Mucosa of descending colon (tissue), 3 donors: ENCODE results near the gene CC2D1A. TPM values are rescaled to one million over a fixed set of nuclear protein-coding genes. Genes with fewer than 3 reads are reported as not detected.
A peak's percentile ranks its signal among the peaks of the same experiment; 100 is the strongest.

ENCODE experiments used
- ATAC-seq: fragments of 200-7000 bp; cut with Tn5 transposase; one replicate; pipeline ENCODE4 v1.9.1; 2020; ENCODE audit warnings: mild to moderate bottlenecking, moderate library complexity
- DNase-seq, 3 donors: peaks; one replicate each; pipeline ENCODE4 v3.0.0-alpha.2; 2020
- H3K36me3 ChIP-seq: fragments of 200-600 bp; one replicate; pipeline ENCODE4 v1.8.0; 2021; ENCODE audit warnings: low read depth, mild to moderate bottlenecking
- H3K4me1 ChIP-seq: fragments of 200-600 bp; one replicate; pipeline ENCODE4 v1.8.0; 2021; ENCODE audit warnings: low read depth, mild to moderate bottlenecking
- H3K4me3 ChIP-seq: fragments of 200-600 bp; one replicate; pipeline ENCODE4 v1.8.0; 2021; ENCODE audit warnings: mild to moderate bottlenecking
- H3K9me3 ChIP-seq: fragments of 200-600 bp; one replicate; pipeline ENCODE4 v1.8.0; 2021; ENCODE audit warnings: mild to moderate bottlenecking
- intact Hi-C, 2 donors: fragments of 100-400 bp; cut with DNase I in 1 of 2; cut with micrococcal nuclease in 1 of 2; formaldehyde crosslinking; loops; one replicate each; pipeline versions ENCODE4 v1.11.0 to v1.11.1; 2022; cut with DNase I, micrococcal nuclease
- long read RNA-seq, 2 donors: library from polyadenylated mRNA; unstranded; transcript quantifications; one replicate each; pipeline ENCODE4 v2.0.0, GENCODE V29; 2019 to 2021
- total RNA-seq, 3 donors: library from RNA; stranded (reverse); fragmentation: NEBNext Ultra II Directional in 2 of 3; extraction: Animal tissue kit (Norgen Biotek cat#: 25700) in 2 of 3; gene quantifications; one replicate each; pipeline versions ENCODE4 v1.2.1 to v1.2.4, GENCODE V29; 2021 to 2023
- TF ChIP-seq, protein P1 (sequence below): fragments of 200-600 bp; IDR thresholded peaks from one replicate; pipeline ENCODE4 v1.8.0; 2022; ENCODE audit warnings: antibody characterized with exemption, mild to moderate bottlenecking
- donor health status: DM: no; HTN: no; CAD: no; lungs with moderate emphysema.
- donor health status: DM: no; HTN: no; CAD: no.
- donor health status: DM: no; HTN: yes; CAD: no.

The CC2D1A gene
- total RNA-seq: 100 to 1,000 TPM in 2 of 3 donors, 10 to 100 TPM in 1; 68.4 to 118 (median 101) TPM
- long read RNA-seq, donor 1, transcript CC2D1A-201 (29 exons, 3,581 nt): major isoform, 15 of 78 reads
- long read RNA-seq, donor 1, partial matches to known transcripts: 42 of 78 reads
- long read RNA-seq, donor 1, other reads (novel, unspliced or antisense): 19 of 78 reads
- long read RNA-seq, donor 2, partial matches to known transcripts: 7 of 17 reads
- long read RNA-seq, donor 2, other reads (novel, unspliced or antisense): 8 of 17 reads

DNA sequence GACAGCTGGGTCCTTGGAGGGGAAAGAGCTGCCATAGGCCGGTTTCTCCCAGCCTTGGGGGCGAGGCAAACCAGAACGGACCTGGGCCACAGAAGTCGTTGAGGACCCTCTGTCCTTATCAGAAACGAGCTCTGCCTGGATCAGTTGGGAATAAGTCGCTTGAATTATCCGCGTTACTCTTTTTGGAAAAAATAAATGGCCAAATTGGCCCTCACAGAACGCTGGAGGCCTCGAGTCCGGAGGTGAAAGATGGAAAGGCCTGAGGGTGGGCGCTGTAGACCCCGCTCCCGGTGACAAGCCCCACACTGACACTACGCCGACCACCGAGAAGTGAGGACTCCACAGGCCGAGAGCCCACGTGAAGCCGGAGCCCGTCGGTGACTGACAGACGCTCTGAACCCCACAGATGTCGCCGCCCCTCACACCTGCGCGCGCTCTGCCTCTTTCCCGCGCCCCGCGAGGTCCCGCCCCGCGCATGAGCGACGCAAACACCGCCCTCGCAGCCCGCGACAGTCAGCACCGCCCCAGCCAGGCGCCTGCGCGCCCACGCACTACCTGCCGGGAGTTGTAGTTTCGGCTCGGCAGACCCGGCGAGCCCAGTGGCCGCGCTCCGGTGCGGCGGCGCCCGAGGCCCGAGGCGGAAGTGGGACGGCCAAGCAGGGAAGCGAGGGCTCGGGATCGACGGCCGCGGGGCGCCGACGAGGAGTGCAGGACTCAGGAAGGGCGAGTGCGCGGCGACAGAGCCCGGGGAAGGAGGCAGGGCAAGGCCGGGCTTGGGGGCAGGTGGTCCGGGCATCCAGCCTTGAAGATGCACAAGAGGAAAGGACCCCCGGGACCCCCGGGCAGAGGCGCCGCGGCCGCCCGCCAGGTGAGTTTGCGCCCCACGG lies at the start of gene CC2D1A, which contains the start of gene BRME1:
Gene CC2D1A (plus strand): TSS at position 568 of the 887 bp plus-strand sequence. CDS start 241 bp downstream, at position 809.
Gene BRME1 (minus strand): TSS at position 484 of the 887 bp plus-strand sequence. CDS start 1,225 bp downstream, outside the sequence.
- Histone ChIP-seq H3K9me3 (no peaks in the 10 kb centered on the region), H3K36me3 (no peaks in the 10 kb centered on the region), H3K4me3 (peak within 1 kb of the TSS; percentile 87), H3K4me1 (peaks cover 34% of the 10 kb centered on the region)
- TF ChIP-seq, protein P1, sequence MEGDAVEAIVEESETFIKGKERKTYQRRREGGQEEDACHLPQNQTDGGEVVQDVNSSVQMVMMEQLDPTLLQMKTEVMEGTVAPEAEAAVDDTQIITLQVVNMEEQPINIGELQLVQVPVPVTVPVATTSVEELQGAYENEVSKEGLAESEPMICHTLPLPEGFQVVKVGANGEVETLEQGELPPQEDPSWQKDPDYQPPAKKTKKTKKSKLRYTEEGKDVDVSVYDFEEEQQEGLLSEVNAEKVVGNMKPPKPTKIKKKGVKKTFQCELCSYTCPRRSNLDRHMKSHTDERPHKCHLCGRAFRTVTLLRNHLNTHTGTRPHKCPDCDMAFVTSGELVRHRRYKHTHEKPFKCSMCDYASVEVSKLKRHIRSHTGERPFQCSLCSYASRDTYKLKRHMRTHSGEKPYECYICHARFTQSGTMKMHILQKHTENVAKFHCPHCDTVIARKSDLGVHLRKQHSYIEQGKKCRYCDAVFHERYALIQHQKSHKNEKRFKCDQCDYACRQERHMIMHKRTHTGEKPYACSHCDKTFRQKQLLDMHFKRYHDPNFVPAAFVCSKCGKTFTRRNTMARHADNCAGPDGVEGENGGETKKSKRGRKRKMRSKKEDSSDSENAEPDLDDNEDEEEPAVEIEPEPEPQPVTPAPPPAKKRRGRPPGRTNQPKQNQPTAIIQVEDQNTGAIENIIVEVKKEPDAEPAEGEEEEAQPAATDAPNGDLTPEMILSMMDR: no peak
- ATAC-seq: peak; percentile 96
- DNase-seq: peak; percentile 96 to 97 (median 97)
- intact Hi-C loops: no loop called here

GRCh38 chr19:13856497-13856896 lies 49.5 kb upstream of the CC2D1A start:
- peak; percentile 62 for ATAC-seq
- peak in 1 of 3 donors; percentile 65 for DNase-seq
- TF ChIP-seq, protein P1: no peak
- Histone ChIP-seq H3K36me3 (no peaks in the 10 kb centered on the region), H3K9me3 (no peaks in the 10 kb centered on the region), H3K4me1 (peaks cover 12% of the 10 kb centered on the region), H3K4me3 (no peak overlapping the region)
- intact Hi-C loops: no loop called here

DNA sequence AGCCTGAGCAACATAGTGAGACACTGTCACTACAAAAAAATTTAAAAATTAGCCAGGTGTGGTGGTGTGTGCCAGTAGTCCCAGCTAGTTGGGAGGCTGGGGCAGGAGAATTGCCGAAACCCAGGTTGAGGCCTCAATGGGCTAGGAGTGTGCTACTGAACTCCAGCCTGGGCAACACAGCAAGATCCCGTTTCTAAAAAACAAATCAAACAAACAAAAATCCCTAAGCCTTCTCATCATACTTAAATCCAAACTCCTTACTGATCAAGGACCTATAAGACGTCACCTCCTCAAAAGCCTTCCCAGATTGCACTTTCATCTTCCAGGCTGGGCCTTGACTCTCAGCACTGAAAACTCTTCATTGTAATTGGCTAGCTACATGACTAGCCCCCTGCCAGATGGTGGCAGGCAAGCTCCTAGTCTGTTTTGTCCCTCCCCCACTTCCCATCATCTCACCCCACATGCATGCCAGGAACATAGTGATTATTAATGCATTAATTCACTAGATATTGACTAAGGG lies 46.6 kb upstream of the CC2D1A start:
- no peaks in the 10 kb centered on the region for H3K9me3 ChIP-seq
- no peak overlapping the region for H3K4me3 ChIP-seq
- DNase-seq: no peak
- intact Hi-C loops: no loop called here
- ATAC-seq: no peak
- TF ChIP-seq, protein P1: no peak
- H3K4me1 ChIP-seq: peaks cover 14% of the 10 kb centered on the region
- H3K36me3 ChIP-seq: no peaks in the 10 kb centered on the region

DNA sequence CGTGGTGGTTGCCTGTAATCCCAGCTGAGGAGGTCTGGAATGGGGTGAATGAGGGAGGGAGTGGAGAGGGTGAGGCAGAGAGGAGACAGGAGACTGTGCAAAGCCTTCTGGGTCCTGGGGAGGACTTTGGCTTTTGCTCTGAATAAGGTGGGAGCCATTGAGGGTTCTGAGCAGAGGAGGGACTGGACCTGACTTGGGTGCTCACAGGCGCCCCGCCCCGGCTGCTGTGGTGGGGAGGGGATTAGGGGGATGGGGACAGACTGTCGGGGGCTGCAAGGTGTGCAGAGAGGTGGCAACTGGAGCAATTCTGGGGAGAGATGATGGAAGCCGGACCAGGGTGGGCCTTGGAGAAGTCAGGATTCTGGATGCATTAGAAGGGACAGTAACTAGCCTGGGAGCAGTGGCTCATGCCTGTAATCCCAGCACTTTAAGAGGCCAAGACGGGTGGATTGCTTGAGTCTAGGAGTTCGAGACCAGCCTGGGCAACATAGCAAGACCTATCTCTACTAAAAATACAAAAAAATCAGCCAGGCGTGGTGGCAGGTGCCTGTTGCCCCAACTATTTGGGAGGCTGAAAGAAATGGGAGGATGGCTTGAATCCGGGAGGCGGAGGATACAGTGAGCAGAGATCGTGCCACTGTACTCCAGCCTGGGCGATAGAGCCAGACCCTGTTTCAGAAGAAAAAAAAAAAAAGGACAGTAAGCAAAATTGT lies 45.2 kb upstream of the CC2D1A start:
- Histone ChIP-seq H3K4me1 (peaks cover 7% of the 10 kb centered on the region), H3K9me3 (no peaks in the 10 kb centered on the region), H3K36me3 (no peaks in the 10 kb centered on the region), H3K4me3 (no peak overlapping the region)
- no peak for DNase-seq
- TF ChIP-seq, protein P1: no peak
- intact Hi-C loops: loop anchor here (5.0 kb wide), 2 partner anchors 74 to 79 kb away; no protein-coding TSS in a partner anchor
- ATAC-seq: no peak

DNA sequence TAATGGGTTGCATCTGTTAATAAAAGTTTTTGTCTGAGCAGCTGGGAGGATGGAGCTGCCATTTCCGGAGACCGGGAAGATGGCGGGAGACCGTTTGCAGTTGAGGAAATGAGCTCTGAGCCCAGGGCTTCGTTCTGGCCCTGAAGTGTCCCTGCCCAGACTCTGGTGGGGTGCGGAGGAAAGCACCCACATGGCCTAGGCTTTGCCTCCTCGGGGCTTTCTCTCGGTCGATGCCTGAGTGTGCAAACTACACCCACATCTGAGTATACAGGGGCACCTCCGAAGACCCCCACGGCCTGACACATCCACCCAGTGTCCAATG lies 44.6 kb upstream of the CC2D1A start:
- Histone ChIP-seq H3K4me1 (peaks cover 10% of the 10 kb centered on the region), H3K4me3 (no peak overlapping the region), H3K36me3 (no peaks in the 10 kb centered on the region), H3K9me3 (no peaks in the 10 kb centered on the region)
- TF ChIP-seq, protein P1: no peak
- ATAC-seq: no peak
- intact Hi-C loops: loop anchor here (5.0 kb wide), 2 partner anchors 74 to 79 kb away; no protein-coding TSS in a partner anchor
- no peak for DNase-seq
